HCT116 (cell line): Measurements from ENCODE around the gene ANKLE2. TPM values are rescaled to one million over a fixed set of nuclear protein-coding genes. Genes with fewer than 3 reads are reported as not detected.

Experiments
- ATAC-seq: fragments of 200-7000 bp; cut with Tn5 transposase; 2 replicates; pipeline ENCODE4 v1.9.1; 2020; ENCODE audit warnings: mild to moderate bottlenecking, moderate library complexity
- BruUV-seq: library from RNA; stranded (reverse); fragments of 400-500 nt; replicated peaks from 2 replicates; lab custom pipeline; 2021; lab: Mats Ljungman, UMichigan
- CTCF ChIA-PET: fragments of 300-600 bp; sonication (Branson Sonifier 250); formaldehyde crosslinking; loops from one replicate; lab custom pipeline; 2021; ENCODE audit warnings: antibody characterized with exemption; lab: Charles Lee
- POLR2A ChIA-PET: fragments of 300-600, 350-600 bp; sonication (Branson Sonifier 250); formaldehyde crosslinking; loops from one replicate; lab custom pipeline; 2021; ENCODE audit warnings: antibody characterized with exemption; lab: Charles Lee
- RAD21 ChIA-PET, 2 experiments: fragments of 300-600 bp; sonication (Branson Sonifier 250); formaldehyde crosslinking; loops; one replicate each; lab custom pipeline; 2023; ENCODE audit warnings: low total read pairs in 2 of 2; ENCODE audit not compliant: uncharacterized antibody in 2 of 2, unreplicated experiment in 2 of 2, low non-redundant PET in 1 of 2; lab: Charles Lee
- DNase-seq: peaks from one replicate; pipeline ENCODE4 v3.0.0-alpha.2; 2010; ENCODE audit warnings: low read depth, low spot score
- H2AFZ ChIP-seq: fragments of 200-600 bp; shearing (Covaris generic), sonication (generic); 2 replicates; pipeline ENCODE4 v1.6.1; 2017; ENCODE audit warnings: low read depth, mixed run types, mixed read lengths, antibody characterized with exemption, low read length; ENCODE audit not compliant: poor library complexity, severe bottlenecking
- H3K27ac ChIP-seq: 2 replicates; pipeline ENCODE4 v1.5.1; 2012; ENCODE audit warnings: low read depth, low read length
- H3K27me3 ChIP-seq: fragments of 200-600 bp; sonication (generic); 2 replicates; pipeline ENCODE4 v1.6.1; 2016; ENCODE audit warnings: mixed run types, low read length, mixed read lengths; ENCODE audit not compliant: insufficient read depth
- H3K36me3 ChIP-seq, 2 experiments: fragments of 200-500 bp in 1 of 2; fragments of 200-600 bp in 1 of 2; sonication (Bioruptor generic) in 1 of 2; sonication (generic) in 1 of 2; 2 replicates each; pipeline versions ENCODE4 v1.5.1 to v1.6.1; 2014 to 2016; ENCODE audit warnings: low read length in 2 of 2, inconsistent platforms in 1 of 2, mixed read lengths in 1 of 2, mixed run types in 1 of 2; ENCODE audit not compliant: insufficient read depth in 2 of 2, control insufficient read depth in 1 of 2
- H3K4me1 ChIP-seq, 2 experiments: fragments of 200-600 bp in 1 of 2; sonication (generic) in 1 of 2; 2 replicates each; pipeline versions ENCODE4 v1.5.1 to v1.6.1; 2012 to 2017; ENCODE audit warnings: low read length in 2 of 2, inconsistent platforms in 1 of 2, mild to moderate bottlenecking in 1 of 2, mixed read lengths in 1 of 2, mixed run types in 1 of 2, moderate library complexity in 1 of 2; ENCODE audit not compliant: insufficient read depth in 2 of 2, control insufficient read depth in 1 of 2
- H3K4me2 ChIP-seq: fragments of 200-600 bp; sonication (generic); 2 replicates; pipeline ENCODE4 v1.6.1; 2017; ENCODE audit warnings: mixed run types, low read length, mixed read lengths
- H3K4me3 ChIP-seq, 2 experiments: fragments of 200-600 bp in 1 of 2; sonication (generic) in 1 of 2; replicated peaks in 1 of 2; 2 replicates each; pipeline ENCODE4 v1.5.1; 2011 to 2016; ENCODE audit warnings: low read length in 2 of 2, control low read depth in 1 of 2, low read depth in 1 of 2, mild to moderate bottlenecking in 1 of 2, mixed read lengths in 1 of 2, mixed run types in 1 of 2
- H3K79me2 ChIP-seq: fragments of 200-600 bp; sonication (generic); 2 replicates; pipeline ENCODE4 v1.6.1; 2017; ENCODE audit warnings: mild to moderate bottlenecking, mixed run types, low read length, moderate library complexity, mixed read lengths; ENCODE audit not compliant: insufficient read depth
- H3K9ac ChIP-seq: fragments of 200-600 bp; sonication (generic); 2 replicates; pipeline ENCODE4 v1.6.1; 2016; ENCODE audit warnings: low read length, mixed read lengths
- H3K9me2 ChIP-seq: fragments of 200-600 bp; sonication (generic), shearing (Covaris generic); 2 replicates; pipeline ENCODE4 v1.6.1; 2017; ENCODE audit warnings: mixed run types, mild to moderate bottlenecking, moderate library complexity; ENCODE audit not compliant: insufficient read depth
- H3K9me3 ChIP-seq, 2 experiments: fragments of 200-500 bp in 1 of 2; fragments of 200-600 bp in 1 of 2; sonication (Bioruptor generic) in 1 of 2; sonication (generic) in 1 of 2; 2 replicates each; pipeline ENCODE4 v1.6.1; 2014 to 2017; ENCODE audit warnings: low read length in 2 of 2, mixed read lengths in 2 of 2, inconsistent platforms in 1 of 2, low read depth in 1 of 2, mild to moderate bottlenecking in 1 of 2, mixed run types in 1 of 2, moderate library complexity in 1 of 2; ENCODE audit not compliant: control insufficient read depth in 1 of 2, insufficient read depth in 1 of 2
- H4K20me1 ChIP-seq: fragments of 200-600 bp; sonication (generic), shearing (Covaris generic); 2 replicates; pipeline ENCODE4 v1.6.1; 2017; ENCODE audit warnings: mixed run types, mild to moderate bottlenecking, moderate library complexity; ENCODE audit not compliant: insufficient read depth
- CBX3 ChIP-seq: IDR thresholded peaks from 2 replicates; pipeline ENCODE4 v1.6.1; 2012; ENCODE audit warnings: low read depth
- CEBPB ChIP-seq: IDR thresholded peaks from 2 replicates; pipeline ENCODE4 v1.6.1; 2012; ENCODE audit warnings: low read depth
- EGR1 ChIP-seq: IDR thresholded peaks from 2 replicates; pipeline ENCODE4 v1.6.1; 2012; ENCODE audit warnings: low read depth
- ELF1 ChIP-seq: IDR thresholded peaks from 2 replicates; pipeline ENCODE4 v1.6.1; 2012; ENCODE audit warnings: low read depth, borderline replicate concordance
- EZH2phosphoT487 ChIP-seq: fragments of 200-600 bp; IDR thresholded peaks from 2 replicates; pipeline ENCODE4 v1.6.1; 2018; ENCODE audit warnings: antibody characterized with exemption, borderline replicate concordance
- FOSL1 ChIP-seq: IDR thresholded peaks from 2 replicates; pipeline ENCODE4 v1.6.1; 2012; ENCODE audit warnings: low read depth
- MAX ChIP-seq: IDR thresholded peaks from 2 replicates; pipeline ENCODE4 v1.6.1; 2012
- POLR2A ChIP-seq: IDR thresholded peaks from 2 replicates; pipeline ENCODE4 v1.7.0; 2011; ENCODE audit warnings: borderline replicate concordance; ENCODE audit not compliant: insufficient read depth, insufficient read length; ENCODE audit errors: extremely low read depth
- RAD21 ChIP-seq: IDR thresholded peaks from 2 replicates; pipeline ENCODE4 v1.6.1; 2012; ENCODE audit warnings: low read depth, mild to moderate bottlenecking
- REST ChIP-seq: IDR thresholded peaks from 2 replicates; pipeline ENCODE4 v1.6.1; 2012; ENCODE audit warnings: low read depth
- SIN3A ChIP-seq: IDR thresholded peaks from 2 replicates; pipeline ENCODE4 v1.6.1; 2012; ENCODE audit warnings: low read depth
- SP1 ChIP-seq: IDR thresholded peaks from 2 replicates; pipeline ENCODE4 v1.6.1; 2012; ENCODE audit warnings: low read depth
- SRF ChIP-seq: IDR thresholded peaks from 2 replicates; pipeline ENCODE4 v1.6.1; 2012; ENCODE audit warnings: low read depth
- TCF7L2 ChIP-seq: IDR thresholded peaks from 2 replicates; pipeline ENCODE4 v1.7.0; 2011; ENCODE audit warnings: borderline replicate concordance, inconsistent platforms; ENCODE audit not compliant: insufficient read depth, insufficient read length; ENCODE audit errors: extremely low read depth
- YY1 ChIP-seq: IDR thresholded peaks from 2 replicates; pipeline ENCODE4 v1.6.1; 2011; ENCODE audit warnings: low read length, low read depth, moderate library complexity, mild to moderate bottlenecking; ENCODE audit not compliant: insufficient replicate concordance; ENCODE audit errors: extremely low read depth
- ZFX ChIP-seq: fragments of 450-650 bp; IDR thresholded peaks from 2 replicates; pipeline ENCODE4 v1.6.1; 2017
- intact Hi-C: fragments of 100-400 bp; cut with micrococcal nuclease; formaldehyde crosslinking; loops from 2 replicates; pipeline ENCODE4 v1.10.0; 2022
- total RNA-seq: library from RNA; stranded (reverse); gene quantifications from one replicate; pipeline ENCODE4 v1.2.1, GENCODE V29; 2021; ENCODE audit not compliant: unreplicated experiment
- TF ChIP-seq, protein P1 (sequence below), 3 experiments: fragments of 200-600 bp in 1 of 3; sonication (generic) in 1 of 3; IDR thresholded peaks in 2 of 3; conservative IDR thresholded peaks in 1 of 3; 2 replicates each; pipeline ENCODE4 v1.5.1; 2012 to 2017; ENCODE audit warnings: low read depth in 2 of 3, low read length in 2 of 3, antibody characterized with exemption in 1 of 3, borderline replicate concordance in 1 of 3, control low read depth in 1 of 3, mild to moderate bottlenecking in 1 of 3, mixed read lengths in 1 of 3, mixed run types in 1 of 3, moderate library complexity in 1 of 3; ENCODE audit not compliant: insufficient read depth in 1 of 3
- TF ChIP-seq, protein P2 (sequence below): IDR thresholded peaks from 2 replicates; pipeline ENCODE4 v1.6.1; 2012

Gene ANKLE2
- total RNA-seq, 1 experiment from 2014 or later, result 68.8 TPM

DNA sequence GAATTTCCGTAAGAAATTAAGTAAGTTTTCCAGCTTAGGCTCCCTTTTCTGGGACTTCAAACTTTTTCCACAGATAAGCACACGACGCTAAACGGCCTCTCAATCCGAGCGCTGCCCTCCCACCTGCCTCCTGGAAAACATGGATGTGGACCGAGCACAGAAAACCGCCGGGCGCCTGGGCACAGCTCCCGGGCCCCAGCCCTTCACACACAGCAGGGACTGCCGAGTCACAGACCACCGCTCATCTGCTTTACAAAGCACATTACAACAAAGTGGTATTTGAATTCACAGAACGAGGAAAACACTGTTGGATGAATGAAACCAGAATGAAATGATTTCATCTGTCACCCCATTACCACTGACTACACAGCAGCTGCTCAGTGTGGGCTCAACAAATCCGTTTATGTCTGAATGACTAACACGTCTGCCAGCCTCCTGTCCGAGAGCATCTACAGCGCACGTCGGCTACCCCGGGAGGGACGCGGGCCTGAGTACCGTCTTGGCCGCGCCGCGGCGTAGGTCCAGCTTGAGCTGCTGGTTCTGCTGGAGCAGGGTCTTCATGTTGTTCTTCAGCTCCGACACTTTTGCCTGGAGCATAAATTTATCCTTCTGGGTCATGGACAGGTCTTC is 13.1 kb upstream of the ANKLE2 start (continued):
- TF ChIP-seq, protein P1, sequence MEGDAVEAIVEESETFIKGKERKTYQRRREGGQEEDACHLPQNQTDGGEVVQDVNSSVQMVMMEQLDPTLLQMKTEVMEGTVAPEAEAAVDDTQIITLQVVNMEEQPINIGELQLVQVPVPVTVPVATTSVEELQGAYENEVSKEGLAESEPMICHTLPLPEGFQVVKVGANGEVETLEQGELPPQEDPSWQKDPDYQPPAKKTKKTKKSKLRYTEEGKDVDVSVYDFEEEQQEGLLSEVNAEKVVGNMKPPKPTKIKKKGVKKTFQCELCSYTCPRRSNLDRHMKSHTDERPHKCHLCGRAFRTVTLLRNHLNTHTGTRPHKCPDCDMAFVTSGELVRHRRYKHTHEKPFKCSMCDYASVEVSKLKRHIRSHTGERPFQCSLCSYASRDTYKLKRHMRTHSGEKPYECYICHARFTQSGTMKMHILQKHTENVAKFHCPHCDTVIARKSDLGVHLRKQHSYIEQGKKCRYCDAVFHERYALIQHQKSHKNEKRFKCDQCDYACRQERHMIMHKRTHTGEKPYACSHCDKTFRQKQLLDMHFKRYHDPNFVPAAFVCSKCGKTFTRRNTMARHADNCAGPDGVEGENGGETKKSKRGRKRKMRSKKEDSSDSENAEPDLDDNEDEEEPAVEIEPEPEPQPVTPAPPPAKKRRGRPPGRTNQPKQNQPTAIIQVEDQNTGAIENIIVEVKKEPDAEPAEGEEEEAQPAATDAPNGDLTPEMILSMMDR (IDR thresholded peaks at IDR 0.05 in 2 of 3, conservative IDR thresholded peaks at IDR 0.05 in 1 of 3; ENCODE audit: borderline replicate concordance in 1 of 3, insufficient read depth in 1 of 3, low read depth in 2 of 3, low read length in 2 of 3), result no peak
- TF ChIP-seq ZFX (no peak), TCF7L2 (no peak), ELF1 (no peak), CEBPB (no peak), RAD21 (no peak), SP1 (no peak), POLR2A (no peak), CBX3 (no peak), MAX (no peak), SRF (no peak), EGR1 (no peak)
- TF ChIP-seq, protein P2, sequence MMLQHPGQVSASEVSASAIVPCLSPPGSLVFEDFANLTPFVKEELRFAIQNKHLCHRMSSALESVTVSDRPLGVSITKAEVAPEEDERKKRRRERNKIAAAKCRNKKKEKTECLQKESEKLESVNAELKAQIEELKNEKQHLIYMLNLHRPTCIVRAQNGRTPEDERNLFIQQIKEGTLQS, result no peak
- TF ChIP-seq, all 23 proteins: peak for 0

DNA sequence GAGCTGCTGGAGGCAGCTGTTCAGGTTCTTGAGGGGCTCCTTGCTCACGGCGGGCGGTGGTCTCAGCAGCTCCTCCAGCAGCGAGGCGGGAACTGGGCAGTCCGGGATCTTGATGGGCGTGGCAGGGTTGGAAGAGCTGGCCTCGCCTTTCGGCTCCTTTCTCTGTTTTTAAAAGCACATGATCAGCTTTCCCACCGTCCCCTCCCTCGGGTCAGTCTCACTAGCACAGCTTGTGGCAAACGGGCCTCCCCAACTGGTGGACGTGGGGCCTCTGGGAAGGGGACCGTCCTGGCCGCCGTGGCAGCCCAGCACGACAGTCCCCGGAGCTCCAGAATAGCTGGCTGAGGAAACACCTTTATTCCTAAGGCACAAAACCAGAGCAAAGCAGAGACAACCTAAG is 12.5 kb upstream of the ANKLE2 start:
- RAD21 ChIA-PET, result no interaction called here
- no peaks in the 10 kb centered on the region for H3K79me2 ChIP-seq
- POLR2A ChIA-PET, result no interaction called here
- ATAC-seq, result no peak
- no peak overlapping the region for H3K4me3 ChIP-seq
- intact Hi-C loops, result no loop called here
- DNase-seq, result no peak
- H4K20me1 ChIP-seq, result no peaks in the 10 kb centered on the region
- peaks cover 12 to 16% of the 10 kb centered on the region in 2 experiments; a peak in 3 of 4 replicates for H3K36me3 ChIP-seq
- no peaks in the 10 kb centered on the region for H3K27me3 ChIP-seq
- CTCF ChIA-PET, result no interaction called here
- H3K27ac ChIP-seq, result no peak overlapping the region
- no peaks in the 10 kb centered on the region for H3K9me3 ChIP-seq
- H3K4me1 ChIP-seq, result no peaks in the 10 kb centered on the region
- H3K9me2 ChIP-seq, result no peaks in the 10 kb centered on the region
- no peak overlapping the region for H3K9ac ChIP-seq
- H3K4me2 ChIP-seq, result no peak overlapping the region
- no peak overlapping the region for H2AFZ ChIP-seq
- BruUV-seq, result no TSS peak
- TF ChIP-seq, protein P1 (IDR thresholded peaks at IDR 0.05 in 2 of 3, conservative IDR thresholded peaks at IDR 0.05 in 1 of 3; ENCODE audit: borderline replicate concordance in 1 of 3, insufficient read depth in 1 of 3, low read depth in 2 of 3, low read length in 2 of 3), result no peak
- TF ChIP-seq CBX3, result no peak
- no peak for TF ChIP-seq REST
- no peak for TF ChIP-seq YY1
- TF ChIP-seq SIN3A, result no peak
- TF ChIP-seq FOSL1, result no peak
- no peak for TF ChIP-seq EZH2phosphoT487
- no peak for TF ChIP-seq SRF
- TF ChIP-seq CEBPB, result no peak
